PC-9 (cell line): ENCODE measurements around the gene ITSN1.

Experiments
- CTCF ChIP-seq: fragments of 200-600 bp; sonication (generic); conservative IDR thresholded peaks from 2 replicates; pipeline ENCODE4 v1.6.1; 2017; ENCODE audit warnings: mixed run types, antibody characterized with exemption, mild to moderate bottlenecking, moderate library complexity
- EZH2 ChIP-seq: fragments of 200-600 bp; sonication (generic); IDR thresholded peaks from 2 replicates; pipeline ENCODE4 v1.8.0; 2017; ENCODE audit warnings: antibody characterized with exemption, low read depth

DNA sequence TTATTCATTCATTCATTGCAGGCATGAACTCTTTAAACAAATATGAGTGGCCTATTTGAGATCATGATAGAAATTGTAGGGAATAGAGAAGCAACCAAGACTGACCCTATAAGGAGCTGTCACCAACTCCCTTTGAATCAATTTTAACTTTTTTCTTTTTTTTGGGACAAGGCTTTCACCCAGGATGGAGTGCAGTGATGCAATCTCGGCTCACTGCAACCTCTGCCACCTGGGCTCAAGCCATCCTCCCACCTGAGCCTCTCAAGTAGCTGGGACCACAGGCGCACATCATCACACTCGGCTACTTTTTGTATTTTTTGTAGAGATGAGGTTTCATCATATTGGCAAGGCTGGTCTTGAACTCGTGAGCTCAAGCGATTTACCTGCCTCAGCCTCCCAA lies 290.4 kb downstream of the ITSN1 start:
- no peak for TF ChIP-seq CTCF
- no peak for TF ChIP-seq EZH2
